ENCODE results near the gene NEB.
A peak's percentile ranks its signal among the peaks of the same experiment; 100 is the strongest.

The NEB gene

GRCh38 chr2:151472966-151473365 lies 261.3 kb downstream of the NEB start:
- DNase-seq = no peak
- in situ Hi-C loops (cut with HindIII; ENCODE audit: low pct_ligation_motif_present, low pct_unique_long_range_greater_than_20kb, low sequenced_read_pairs) = no loop called here

GRCh38 chr2:151470556-151470955 lies 263.7 kb downstream of the NEB start:
- in situ Hi-C loops (cut with HindIII; ENCODE audit: low pct_ligation_motif_present, low pct_unique_long_range_greater_than_20kb, low sequenced_read_pairs) = no loop called here
- DNase-seq = peak; percentile 34

GRCh38 chr2:151465771-151466170 lies 268.5 kb downstream of the NEB start:
- no peak for DNase-seq
- in situ Hi-C loops (cut with HindIII; ENCODE audit: low pct_ligation_motif_present, low pct_unique_long_range_greater_than_20kb, low sequenced_read_pairs) = no loop called here

GRCh38 chr2:151459358-151459757 lies 274.9 kb downstream of the NEB start:
- DNase-seq = no peak
- in situ Hi-C loops (cut with HindIII; ENCODE audit: low pct_ligation_motif_present, low pct_unique_long_range_greater_than_20kb, low sequenced_read_pairs) = no loop called here

- in situ Hi-C loops (cut with HindIII; ENCODE audit: low pct_ligation_motif_present, low pct_unique_long_range_greater_than_20kb, low sequenced_read_pairs) = no loop called here
Measured at GRCh38 chr2:151439127-151439526, 295.1 kb downstream of the NEB start.

GRCh38 chr2:151438506-151438905 lies 295.8 kb downstream of the NEB start:
- DNase-seq = no peak
- in situ Hi-C loops (cut with HindIII; ENCODE audit: low pct_ligation_motif_present, low pct_unique_long_range_greater_than_20kb, low sequenced_read_pairs) = no loop called here

More at GRCh38 chr2:151439127-151439526, 295.1 kb downstream of the NEB start:
- no peak for DNase-seq

- peak; percentile 36 for DNase-seq
- in situ Hi-C loops (cut with HindIII; ENCODE audit: low pct_ligation_motif_present, low pct_unique_long_range_greater_than_20kb, low sequenced_read_pairs) = no loop called here
Measured at GRCh38 chr2:151437630-151438029, 296.6 kb downstream of the NEB start.
